Inferior parietal cortex (tissue), 1 donor: ENCODE results near the gene TECPR1.
"Not testable (repeated sequence)": the region's sequence is repeated elsewhere in the genome, so short reads cannot be mapped to it uniquely, and the experiment has no call there.

Experiments
- DNase-seq: peaks from one replicate; pipeline ENCODE4 v3.0.0-alpha.2; 2016; ENCODE audit errors: extremely low spot score

Gene TECPR1

DNA sequence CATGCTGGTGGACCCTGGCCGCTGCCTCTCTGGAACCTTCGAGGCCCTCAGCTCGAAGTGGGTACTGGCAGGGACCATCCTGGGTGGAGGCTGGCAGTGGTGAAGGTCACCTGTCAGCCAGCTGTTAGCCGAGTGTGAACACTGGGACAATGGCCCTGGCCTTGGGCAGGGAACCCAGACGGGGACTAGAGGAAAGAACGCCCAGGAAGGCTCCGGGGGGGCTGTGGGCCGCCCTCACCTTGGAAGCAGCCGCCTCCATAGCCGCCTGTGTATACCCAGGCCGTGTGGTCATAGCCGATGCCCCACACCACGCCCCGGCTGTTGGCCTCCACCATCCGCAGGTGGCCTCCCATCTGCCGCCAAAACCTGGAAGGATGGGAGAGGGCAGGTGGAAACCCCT, 23.2 kb downstream of the TECPR1 start:
- DNase-seq, result no peak

DNA sequence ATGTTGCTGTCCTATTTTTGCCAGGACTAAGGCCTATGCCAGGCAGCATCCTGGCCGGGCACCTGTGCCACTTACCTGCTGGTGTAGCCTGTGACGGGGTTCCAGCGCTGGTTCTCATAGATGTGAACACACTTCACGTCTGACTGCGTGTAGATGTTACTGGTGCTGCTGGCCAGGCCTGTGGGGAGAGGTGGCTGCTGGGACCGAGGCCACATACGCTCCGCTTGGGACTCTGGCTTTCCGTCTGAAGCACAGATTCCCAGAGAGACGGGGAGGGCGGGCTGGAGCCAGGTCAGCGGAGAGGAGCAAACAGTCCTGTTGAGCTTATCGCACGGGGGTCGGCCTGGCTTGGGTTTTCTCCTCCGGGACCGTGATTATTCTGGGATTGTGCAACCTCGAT, 24.1 kb downstream of the TECPR1 start:
- DNase-seq, result no peak

DNA sequence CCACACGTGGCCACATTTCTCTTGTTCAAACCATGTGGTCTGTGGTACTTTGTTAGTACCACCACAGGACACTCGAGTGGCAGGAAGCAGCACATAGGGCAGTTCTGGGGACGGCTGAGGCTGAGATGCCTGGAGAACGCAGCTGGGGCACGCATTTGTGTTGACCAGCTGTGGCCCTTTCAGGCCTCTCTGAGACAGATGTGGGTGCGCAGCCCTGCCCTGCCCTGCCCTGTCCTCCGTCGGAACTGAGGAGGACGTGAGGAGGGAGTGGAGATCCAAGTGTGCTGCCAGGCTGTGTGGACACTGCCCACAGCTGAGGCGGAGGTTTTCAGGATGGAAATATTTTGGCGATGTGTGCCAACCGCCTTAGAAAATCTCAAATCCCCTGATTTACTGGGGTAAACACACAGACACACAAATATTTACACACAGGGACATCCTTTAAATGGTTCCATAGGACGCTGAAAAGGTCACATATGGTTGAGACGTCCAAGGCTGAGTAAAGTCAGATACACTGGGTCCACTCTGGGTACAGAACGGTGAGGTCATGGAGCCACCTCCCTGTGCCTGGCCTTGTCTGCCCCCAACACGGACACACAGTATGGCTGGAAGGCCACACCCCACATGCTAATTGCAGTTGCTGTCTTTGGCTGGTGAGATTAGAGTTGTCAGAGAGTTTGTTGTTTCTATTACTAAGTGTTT, 26.0 kb downstream of the TECPR1 start:
- DNase-seq, result no peak

DNA sequence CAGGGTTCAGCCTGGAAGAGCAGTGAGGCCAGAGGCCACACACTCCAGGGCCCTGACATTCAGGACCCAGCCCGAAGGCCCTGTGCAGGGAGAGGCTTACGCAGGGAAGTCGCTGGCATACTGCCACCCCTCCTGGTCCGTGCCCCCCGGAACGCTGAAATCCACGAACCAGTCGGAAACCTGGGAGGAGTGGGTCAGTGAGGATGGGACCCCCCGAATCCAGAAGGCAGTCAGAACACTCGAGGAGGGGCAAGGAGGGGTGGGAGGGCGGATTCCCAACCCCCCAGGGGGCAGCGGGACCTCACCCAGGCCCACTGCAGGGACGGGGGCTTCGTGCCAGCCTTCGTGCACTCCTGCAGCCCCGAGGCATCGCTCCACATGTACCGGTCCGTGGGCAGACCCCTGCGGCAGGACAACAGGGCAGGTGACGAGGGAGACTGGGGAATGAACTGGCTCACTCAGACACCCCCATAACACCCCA, 27.3 kb downstream of the TECPR1 start:
- no peak for DNase-seq

DNA sequence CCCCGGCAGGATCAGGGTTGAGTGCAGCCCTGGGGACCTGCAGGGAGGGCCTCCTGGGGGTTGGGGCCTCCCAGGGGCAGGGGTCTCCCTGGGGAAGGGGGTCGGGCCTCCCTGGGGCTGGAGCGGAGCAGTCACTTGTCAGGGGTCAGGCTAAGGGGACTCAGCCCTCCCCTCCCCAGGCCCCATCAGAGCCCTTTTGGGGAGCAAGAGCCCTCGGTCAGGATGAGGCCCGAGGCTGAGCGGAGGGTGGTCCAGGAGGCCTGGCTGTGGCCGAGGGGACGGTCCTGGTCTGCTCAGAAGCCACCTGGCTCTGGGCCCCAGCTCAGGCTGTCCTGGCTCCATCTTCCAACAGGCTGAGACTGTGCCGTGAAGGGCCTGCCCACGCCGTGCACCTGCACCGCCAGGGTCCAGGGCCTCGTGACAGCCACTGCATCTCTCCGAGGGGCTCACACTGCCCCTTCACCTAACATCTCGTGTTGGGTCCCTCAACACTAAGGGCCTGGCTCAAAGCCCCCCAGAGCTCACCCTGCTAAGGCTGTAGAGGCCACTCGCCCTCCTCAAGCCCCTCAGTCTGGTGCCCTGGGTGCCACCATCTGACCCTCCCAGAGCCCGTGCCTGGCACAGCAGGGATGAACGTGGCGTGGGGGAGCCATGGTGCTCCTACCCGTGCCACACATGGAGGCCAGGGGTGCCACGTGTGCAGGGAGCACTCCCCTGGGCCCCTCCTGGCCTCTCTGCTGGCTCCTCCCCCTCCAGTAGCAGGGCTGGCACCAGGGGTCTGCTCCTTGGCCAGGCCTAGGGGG, 27.9 kb downstream of the TECPR1 start:
- DNase-seq, result no peak

DNA sequence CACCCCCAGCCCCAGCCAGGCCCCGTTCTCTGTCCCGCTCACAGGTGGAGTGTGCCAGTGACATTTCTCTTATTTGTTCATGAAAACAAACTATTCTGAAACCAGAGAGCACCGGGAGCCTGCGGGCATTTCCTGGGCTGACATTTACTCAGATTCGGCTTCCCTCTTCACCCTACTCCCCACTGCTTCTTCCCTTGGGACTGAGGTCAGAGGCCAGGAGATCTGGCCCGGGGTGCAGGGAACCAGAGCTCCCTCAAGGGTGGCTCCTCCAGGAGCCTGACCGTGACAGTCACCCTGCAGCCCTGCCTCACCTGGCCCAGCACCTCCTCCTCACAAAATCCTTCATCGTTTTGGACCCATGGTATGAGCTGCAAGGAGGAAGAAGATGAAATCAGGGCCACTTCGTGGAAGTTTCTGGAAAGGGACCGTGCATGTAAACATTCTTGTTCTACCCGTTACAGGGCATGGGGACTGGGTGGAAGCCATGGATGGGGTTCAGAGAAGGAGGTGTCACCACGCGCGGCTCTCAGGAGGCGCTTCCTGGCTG, 28.6 kb downstream of the TECPR1 start:
- DNase-seq, result no peak

DNA sequence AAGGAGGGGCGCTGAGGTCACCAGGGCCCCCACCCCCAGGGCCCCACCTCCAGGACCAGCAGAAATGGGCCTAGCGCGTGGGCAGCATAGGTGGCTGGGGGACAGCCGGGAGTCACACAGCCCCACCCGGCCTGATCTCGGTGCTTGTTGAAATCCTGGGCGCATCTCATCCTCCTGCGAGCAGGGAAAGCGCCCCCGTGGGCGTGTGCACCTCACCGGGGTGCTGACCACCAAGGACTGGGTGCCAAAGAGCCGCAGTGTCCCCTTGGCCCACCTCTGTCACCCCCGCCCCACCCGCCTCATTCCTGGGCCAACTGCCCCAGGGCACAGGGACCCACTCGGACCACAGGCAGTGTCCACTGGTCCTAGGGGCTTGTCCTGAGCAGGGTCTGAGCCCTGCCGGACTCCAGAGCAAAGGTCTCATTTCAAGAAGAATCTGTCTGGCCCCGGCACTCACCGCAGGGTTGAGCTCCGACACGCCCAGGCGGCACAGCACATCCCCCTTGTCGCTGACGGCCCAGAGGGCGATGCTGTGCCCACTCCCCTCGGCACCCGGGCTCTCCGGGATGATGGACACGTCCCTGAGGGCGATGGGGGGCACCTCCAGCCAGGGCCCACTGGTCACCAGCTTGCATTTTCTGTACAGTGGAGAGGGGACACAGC, 29.4 kb downstream of the TECPR1 start:
- DNase-seq, result no peak

DNA sequence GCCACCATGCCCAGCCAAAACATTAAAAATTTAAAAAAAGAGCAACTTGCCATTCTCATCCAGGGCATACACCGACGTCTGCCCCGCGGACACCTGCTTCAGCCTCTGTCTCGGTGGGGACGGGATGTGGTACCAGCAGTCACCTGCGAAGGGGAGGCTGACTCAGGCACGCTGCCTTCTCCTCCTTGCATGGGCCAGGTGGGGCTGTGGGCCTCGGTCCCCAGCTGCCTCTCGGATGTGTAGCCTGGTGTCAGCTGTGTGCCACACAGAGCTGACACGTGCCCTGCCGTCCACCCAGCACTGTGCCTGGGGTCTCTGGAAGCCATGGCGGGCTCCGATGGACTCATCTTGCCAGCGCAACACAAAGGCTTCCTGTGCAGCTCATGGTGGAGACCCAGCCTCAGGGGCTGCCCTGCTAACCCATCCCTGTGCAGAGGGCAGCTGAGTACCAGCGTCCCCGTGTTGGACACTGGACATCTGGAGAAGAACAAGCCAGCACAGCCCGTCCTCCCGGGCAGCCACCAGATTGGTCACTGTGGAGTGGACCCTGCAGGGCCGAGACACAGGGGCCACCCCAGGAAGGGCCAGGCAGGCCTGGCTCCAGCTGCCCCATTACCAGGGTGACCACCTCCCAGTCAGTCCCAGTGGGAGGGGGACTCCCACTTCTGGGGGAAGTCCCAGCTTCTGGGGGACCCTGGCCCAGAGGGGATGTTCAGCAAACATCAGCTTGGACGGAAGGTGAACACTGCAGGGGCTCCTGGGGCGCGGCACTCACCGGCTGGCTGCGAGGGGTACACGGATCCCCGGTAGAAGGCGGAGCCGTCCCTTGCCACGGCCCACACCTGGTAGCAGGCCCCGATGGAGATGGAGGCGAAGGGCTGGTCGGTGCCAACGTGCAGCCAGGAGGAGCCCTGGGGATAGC, 30.2 kb downstream of the TECPR1 start:
- DNase-seq, result no peak

DNA sequence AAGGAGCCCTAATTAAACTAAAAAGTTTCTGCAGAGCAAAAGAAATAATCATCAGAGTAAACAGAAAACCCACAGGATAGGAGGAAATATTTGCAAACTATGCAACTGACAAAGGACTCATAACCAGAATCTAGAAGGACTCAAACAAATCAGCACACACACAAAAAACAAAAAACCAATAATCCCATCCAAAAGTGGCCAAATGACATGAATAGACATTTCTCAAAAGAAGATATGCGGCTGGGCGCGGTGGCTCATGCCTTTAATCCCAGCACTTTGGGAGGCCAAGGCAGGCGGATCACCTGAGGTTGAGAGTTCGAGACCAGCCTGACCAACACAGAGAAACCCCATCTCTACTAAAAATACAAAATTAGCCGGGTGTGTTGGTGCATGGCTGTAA, 32.6 kb downstream of the TECPR1 start:
- not testable (repeated sequence) for DNase-seq

DNA sequence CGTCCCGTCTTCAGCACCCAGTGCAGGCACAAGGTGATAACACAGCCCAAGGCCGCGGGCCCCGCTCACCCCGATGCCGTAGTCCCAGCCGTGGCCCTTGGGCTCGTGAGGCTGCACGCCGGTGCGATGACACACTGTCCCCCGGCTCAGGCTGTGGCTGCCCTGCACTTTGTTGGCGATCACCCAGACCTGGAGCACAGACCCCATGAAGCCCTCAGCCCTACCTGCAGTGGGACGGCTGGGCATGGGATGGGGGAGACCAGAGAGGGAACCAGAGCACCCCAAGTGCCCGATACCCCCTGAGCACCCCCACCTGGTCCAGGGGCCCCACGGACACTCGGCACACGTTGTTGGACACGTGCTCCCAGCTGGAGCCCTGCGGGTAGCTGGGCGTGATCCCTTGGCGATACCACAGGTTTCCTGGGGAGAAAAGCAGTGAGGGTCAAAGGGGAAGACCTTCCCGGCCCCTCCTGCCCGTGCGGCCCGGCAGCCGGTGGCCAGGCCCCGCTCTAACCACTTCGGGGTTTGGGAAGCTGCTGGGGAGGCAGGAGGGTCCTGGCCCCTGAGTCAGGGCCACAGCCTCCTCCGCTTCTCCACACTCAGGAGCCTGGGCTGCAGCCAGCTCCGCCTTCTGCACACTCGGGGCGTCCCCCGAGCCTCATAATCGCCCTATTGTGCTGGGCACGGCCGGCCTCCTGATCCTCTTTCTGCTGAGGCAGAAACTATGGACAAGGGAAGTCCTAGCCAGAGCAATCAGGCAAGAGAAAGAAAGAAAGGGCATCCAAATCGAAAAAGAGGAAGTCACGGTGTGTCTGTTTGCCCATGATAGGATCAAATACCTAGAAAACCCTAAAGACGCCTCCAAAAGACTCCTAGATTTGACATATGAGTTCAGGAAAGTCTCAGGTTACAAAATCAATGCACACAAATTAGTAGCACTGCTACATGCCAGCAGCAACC, 34.1 kb downstream of the TECPR1 start:
- peak; percentile 72 for DNase-seq

DNA sequence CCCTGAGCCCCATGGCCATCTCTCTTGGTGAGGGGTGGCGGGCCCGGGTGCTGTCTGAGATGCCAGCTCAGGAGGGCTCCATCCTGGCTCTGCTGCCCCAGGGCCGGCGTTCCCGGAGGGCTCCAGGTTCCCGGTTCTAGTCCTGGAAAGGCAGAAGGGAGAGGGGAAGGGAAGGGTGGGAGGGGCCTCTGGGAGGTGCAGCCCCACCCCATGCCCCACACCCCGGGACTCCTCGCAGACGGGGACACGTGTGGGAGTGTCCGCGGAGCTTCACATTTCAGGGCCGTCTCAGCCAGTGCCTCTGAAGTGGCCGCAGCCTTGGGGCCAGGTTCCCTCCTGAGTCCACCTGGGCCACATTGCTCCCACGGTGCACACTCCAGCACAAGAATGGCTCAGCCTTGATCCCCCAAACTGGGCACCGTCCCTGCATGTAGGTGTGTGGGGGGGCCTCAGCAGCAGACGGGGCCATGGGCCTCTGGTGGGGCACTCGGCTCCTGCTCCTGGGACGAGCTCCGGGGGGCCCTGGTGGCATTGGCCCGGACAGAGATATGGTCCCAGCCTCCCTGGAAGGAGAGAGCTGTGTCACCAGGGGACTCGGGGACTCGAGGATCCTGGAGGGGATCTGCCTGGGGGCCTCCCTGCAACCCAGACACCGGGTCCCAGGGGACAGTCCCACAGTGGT, 35.0 kb downstream of the TECPR1 start:
- DNase-seq, result no peak

DNA sequence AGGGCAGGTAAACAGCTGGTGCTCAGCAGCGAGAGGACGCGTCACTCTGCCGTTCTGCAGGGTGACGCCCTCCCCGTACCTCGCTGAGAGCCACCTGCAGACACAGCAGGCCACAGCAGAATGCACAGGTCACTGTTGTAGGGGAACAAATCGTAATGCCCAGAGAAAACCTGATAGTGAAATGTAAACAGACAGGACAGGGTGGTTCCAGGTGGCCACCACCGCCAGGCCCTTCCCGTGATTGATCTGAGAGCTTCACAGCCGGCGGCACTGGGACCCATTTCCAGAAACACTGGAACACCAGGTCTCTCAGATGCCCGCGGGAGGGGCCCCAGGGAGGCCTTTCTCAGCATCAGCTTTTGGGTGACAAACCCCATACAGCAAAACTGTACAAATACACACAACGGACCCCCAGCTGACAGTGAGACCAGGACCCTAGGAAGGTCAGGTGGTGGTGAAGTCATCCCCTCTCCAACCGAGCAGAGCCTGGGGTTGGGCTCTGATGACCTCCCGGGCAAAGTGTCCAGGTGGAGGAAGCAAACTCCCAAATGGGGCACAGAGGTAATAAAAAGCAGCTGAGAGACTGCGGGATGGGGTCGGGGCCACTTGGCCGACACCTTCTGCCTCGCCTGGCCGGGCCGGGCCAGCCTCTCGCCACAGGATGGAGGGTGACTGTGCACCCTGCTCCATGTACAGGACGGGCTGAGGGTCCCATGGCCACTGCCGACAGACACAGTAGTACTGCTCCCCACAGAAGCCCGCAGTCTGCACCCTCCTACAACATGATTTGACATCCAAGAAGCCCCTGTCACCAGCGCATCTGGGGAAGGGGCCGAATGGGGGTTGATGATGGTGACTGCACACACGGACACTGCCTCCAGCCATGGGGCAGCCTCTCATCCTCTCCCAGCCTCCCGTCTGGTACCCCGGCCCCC, 36.2 kb downstream of the TECPR1 start:
- no peak for DNase-seq

DNA sequence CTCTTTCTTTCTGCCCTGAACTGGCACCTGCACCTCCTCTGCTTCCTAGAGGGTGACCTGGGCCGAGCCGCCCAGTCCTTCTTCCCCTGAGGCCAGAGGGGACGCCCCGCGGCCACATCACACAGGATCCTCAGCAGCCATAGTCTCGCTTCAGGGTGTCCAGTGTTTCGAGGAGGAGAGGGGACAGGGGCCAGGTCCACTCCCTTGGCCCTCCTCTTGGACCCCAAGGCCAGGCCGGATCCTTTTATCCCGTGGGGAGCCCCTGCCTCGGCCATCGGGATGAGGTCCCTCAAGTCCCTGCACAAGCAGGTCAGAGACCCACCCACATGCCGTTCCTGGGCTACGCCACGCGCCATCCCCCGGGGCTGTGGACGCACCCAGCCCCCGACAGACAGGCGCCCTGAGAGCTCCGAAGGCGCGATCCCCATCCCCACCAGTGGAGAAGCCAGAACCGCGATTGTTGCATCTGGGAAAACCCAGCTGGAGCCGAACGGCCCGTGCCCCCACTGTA, 37.2 kb downstream of the TECPR1 start:
- DNase-seq, result no peak

DNA sequence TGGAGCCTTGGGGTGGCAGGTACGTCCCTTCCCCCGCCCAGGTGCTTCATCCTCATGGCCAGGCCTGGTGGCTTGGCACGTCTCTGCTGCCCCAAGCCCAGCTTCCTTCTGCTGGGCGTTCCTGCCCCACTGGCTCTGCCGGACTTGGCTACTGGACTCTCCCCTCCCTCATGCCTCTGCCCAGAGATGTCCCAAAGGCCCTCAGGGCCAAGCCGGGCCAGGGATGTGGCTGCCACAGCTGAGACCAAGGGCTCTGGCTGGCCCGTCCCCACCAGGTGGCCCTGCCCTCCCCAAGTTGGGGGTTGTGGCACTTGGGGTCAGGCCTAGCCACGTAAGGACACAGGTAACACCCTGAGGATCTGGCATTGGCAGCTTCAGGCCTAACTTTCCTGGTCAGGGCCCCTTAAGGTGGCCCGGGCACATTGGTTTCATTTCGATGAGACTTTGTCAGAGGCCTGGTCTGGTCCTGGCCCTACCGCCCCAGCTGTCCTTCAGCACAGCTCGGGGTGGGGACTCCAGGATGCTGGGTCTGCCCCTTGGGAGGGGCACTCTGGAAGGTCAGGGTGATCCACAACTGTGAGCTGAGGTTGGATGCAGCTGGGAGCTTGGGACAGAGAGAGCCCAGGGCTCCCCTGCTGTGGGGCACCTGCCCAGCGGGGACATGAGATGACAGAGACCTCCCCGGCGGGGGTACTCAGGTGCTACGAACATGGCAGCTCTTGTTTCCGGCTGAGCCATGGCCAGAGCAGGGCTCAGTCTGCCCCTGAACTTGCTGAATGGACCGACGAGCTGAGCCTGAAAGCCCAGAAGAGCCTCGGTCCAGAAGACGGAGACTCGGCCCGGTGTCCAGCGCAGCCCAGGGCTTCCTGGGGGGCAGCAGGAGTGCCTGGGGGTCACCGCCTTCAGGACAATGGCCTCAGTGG, 37.9 kb downstream of the TECPR1 start:
- DNase-seq, result no peak

DNA sequence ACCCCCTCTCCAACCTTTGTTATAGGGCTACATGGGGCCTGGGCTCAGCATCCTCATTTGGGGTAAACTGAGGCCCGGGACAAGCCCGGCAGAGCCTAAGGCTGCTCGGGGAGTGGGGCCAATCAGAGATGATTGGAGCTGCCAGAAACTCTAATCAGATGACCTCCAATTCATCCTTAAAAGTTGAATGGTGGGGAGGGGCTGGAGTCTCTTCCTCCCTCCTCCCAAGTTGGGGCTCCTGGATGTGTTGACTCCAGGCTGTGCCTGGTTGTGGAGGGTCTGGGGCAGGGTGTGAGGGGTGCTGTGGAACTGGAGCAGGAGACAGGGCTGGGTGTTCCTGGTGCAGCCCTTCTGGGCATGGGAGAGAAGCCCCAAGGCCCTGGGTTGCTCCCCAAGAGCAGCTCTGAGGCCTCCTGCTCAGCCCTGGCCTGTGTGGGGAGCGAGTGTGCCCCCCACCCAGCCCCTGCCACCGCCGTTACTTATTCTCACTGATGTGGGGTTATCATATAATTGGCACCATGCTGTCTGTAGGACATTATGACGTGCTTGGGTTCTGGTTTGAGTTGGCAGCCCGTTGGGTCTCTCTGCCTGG, 38.6 kb downstream of the TECPR1 start:
- DNase-seq, result no peak

DNA sequence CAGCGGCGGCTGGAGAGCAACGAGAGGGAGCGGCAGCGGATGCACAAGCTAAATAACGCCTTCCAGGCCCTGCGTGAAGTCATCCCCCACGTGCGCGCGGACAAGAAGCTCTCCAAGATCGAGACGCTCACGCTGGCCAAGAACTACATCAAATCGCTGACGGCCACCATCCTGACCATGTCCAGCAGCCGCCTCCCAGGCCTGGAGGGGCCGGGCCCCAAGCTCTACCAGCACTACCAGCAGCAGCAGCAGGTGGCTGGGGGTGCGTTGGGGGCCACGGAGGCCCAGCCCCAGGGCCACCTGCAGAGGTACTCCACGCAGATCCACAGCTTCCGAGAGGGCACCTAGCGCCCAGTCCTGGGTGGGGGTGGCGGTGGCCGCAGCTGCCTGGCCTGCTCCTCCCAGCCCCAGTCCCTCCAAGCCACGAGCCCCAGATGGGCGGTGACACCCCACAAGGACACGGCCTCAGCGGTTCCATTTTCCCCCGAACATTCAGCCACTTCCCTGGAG, 39.4 kb downstream of the TECPR1 start:
- no peak for DNase-seq
